GM12874 (cell line): ENCODE measurements around the gene PPIF.

Experiments used
- CTCF ChIP-seq: IDR thresholded peaks from 2 replicates; pipeline ENCODE4 v1.5.1; 2011; ENCODE audit warnings: low read depth, mild to moderate bottlenecking, control low read depth, low read length, moderate library complexity; ENCODE audit not compliant: insufficient read depth

PPIF gene

DNA sequence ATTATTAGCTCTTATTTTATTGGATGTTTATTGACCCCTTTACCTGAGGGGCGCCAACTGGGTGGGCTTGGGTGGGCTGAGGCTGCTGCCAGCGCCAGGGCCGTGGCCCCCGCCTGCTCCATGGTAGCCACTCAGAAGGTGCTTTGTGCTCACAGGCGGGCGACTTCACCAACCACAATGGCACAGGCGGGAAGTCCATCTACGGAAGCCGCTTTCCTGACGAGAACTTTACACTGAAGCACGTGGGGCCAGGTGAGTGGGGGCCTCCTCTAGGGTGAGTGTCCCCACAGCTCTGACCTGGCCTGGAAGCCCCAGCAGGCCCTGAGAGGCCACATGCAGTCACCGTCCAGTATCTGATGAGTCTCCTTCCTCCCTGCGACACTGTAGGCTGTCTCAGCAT lies 4.1 kb downstream of the PPIF start:
- no peak for TF ChIP-seq CTCF

- no peak for TF ChIP-seq CTCF
Measured at GRCh38 chr10:79352035-79352877, 5.0 kb downstream of the PPIF start.

DNA sequence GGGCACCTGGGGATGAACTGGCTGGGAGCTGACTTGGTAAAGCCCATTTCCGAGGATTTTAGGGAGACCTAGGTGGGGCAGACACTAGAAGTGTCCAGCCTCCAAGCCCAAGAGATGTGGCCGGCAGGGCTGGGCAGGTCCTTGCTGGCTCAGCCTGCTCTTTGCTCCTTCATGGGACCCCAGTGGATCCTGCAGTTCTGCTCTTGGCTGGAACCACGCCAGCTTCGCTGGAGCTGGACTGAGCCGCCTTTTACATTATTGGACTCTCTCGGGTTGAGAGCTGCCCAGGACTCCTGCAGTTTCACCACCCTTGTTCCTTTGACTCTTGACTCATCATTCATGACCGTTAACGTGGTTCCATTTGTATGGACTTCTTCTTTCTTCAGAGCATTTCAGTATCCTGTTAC lies 5.7 kb downstream of the PPIF start:
- no peak for TF ChIP-seq CTCF

DNA sequence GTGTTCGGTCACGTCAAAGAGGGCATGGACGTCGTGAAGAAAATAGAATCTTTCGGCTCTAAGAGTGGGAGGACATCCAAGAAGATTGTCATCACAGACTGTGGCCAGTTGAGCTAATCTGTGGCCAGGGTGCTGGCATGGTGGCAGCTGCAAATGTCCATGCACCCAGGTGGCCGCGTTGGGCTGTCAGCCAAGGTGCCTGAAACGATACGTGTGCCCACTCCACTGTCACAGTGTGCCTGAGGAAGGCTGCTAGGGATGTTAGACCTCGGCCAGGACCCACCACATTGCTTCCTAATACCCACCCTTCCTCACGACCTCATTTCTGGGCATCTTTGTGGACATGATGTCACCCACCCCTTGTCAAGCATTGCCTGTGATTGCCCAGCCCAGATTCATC lies 6.5 kb downstream of the PPIF start:
- TF ChIP-seq CTCF = no peak

GRCh38 chr10:79354141-79354540 lies 6.9 kb downstream of the PPIF start:
- TF ChIP-seq CTCF = no peak

- no peak for TF ChIP-seq CTCF
Measured at GRCh38 chr10:79354615-79355014, 7.3 kb downstream of the PPIF start.

GRCh38 chr10:79355420-79356017 lies 8.2 kb downstream of the PPIF start:
- TF ChIP-seq CTCF = no peak
